ENCODE data around the gene SLC25A29.

GRCh38 chr14:100279563-100279962, 26.7 kb downstream of the SLC25A29 start:
- TF ChIP-seq CEBPB (IDR thresholded peaks at IDR 0.05; ENCODE audit: low read depth, low read length) (no peak), CTCF (conservative IDR thresholded peaks at IDR 0.05; ENCODE audit: low read depth, low read length) (no peak), RAD21 (IDR thresholded peaks at IDR 0.05; ENCODE audit: low read length) (no peak), POLR2A (IDR thresholded peaks at IDR 0.05; ENCODE audit: low read depth, low read length) (no peak), FOS (IDR thresholded peaks at IDR 0.05; ENCODE audit: low read depth, low read length) (no peak), USF2 (IDR thresholded peaks at IDR 0.05; ENCODE audit: low read depth, low read length) (no peak), RCOR1 (IDR thresholded peaks at IDR 0.05; ENCODE audit: insufficient replicate concordance, low read length) (no peak), MAZ (IDR thresholded peaks at IDR 0.05; ENCODE audit: borderline replicate concordance, low read depth, low read length) (no peak), MAFK (IDR thresholded peaks at IDR 0.05; ENCODE audit: low read depth, low read length) (no peak)

All from IMR-90 (cell line).